ENCODE measurements around the gene FGD2.

The FGD2 gene

DNA sequence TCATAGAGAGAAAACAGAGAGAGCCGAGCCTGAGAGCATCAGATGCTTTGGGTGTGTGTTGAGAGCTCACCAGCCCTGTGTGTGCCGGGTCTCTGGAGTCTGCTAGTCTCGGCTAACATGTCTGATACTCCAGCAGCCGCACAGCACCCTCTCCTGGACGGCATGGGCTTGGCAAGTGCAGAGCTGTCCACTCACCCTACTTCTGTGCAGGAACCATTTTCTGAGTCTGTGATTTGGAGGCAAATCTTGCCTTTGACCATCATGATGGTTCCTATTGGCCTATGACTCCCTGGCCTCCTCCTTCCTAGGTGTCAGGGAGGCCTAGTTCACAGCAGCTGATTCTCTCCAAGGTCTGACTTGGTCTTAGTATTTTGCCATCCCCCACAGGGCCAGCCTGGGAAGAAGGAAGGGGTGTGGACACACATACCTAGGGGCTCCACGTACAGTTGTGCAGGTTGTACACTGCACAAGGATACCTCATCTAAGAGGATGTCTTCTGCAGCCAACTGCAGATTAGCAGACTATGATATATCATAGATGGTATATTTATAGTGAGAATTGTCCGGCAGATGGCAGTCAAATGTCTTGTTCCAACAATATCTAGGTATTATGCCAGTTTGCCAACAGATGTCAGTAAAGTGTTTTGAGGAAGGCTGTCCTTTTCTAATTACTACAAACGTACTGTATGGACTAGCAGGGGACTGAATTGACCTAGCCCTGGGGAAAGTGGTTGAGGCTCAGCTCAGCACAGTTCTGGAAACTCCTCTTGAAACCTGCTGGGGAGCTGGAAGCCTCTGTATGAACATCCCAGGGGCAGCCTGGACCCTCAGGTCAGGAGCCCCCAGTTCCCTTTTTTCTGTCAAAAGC, 13.0 kb downstream of the FGD2 start:
- DNase-seq (ENCODE audit: low read depth), result peak; percentile 79

GRCh38 chr6:37019065-37019450, 13.6 kb downstream of the FGD2 start:
- DNase-seq (ENCODE audit: low read depth), result no peak

DNA sequence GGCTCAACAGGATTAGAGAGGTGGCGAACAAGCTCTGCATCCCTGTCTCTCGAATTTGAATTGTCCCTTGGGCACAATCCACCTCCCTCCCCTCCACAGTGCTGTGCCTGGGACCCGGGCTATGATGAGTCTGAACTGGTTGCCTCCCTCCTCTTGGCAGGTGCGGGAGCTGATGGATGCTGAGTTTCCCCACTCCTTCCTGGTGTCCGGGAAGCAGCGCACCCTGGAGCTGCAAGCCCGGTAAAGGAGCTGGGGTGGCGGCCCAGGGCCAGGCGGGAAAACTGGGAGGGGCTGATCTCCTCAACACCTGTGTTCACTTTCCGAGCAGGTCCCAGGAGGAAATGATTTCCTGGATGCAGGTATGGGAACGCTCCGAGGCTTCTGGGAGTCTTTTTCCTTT, 14.9 kb downstream of the FGD2 start:
- no peak for DNase-seq (ENCODE audit: low read depth)

DNA sequence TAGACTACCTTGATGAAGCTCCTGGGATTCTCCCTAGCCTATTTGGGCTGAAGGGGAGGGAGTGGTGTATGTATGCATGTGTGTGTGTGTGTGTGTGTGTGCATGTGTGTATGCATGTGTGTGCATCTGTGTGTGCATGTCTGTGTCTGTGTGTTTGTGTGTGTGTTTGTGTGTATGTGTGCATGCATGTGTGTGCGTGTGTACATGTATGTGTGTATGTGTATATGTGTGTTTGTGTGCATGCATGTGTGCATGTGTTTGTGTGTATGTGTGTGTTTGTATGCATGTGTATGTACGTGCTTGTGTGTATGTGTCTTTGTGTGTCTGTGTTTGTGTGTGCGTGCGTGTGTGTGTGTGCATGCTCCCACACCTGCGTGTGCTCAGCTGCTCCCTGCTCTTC, 15.4 kb downstream of the FGD2 start:
- DNase-seq (ENCODE audit: low read depth), result no peak

- peak; percentile 69 for DNase-seq (ENCODE audit: low read depth)
These were observed 16.1 kb downstream of the FGD2 start for GRCh38 chr6:37021356-37022129.

- DNase-seq (ENCODE audit: low read depth), result no peak
These were observed 16.8 kb downstream of the FGD2 start for GRCh38 chr6:37022135-37022863.

GRCh38 chr6:37024656-37025337, 19.3 kb downstream of the FGD2 start:
- no peak for DNase-seq (ENCODE audit: low read depth)

DNA sequence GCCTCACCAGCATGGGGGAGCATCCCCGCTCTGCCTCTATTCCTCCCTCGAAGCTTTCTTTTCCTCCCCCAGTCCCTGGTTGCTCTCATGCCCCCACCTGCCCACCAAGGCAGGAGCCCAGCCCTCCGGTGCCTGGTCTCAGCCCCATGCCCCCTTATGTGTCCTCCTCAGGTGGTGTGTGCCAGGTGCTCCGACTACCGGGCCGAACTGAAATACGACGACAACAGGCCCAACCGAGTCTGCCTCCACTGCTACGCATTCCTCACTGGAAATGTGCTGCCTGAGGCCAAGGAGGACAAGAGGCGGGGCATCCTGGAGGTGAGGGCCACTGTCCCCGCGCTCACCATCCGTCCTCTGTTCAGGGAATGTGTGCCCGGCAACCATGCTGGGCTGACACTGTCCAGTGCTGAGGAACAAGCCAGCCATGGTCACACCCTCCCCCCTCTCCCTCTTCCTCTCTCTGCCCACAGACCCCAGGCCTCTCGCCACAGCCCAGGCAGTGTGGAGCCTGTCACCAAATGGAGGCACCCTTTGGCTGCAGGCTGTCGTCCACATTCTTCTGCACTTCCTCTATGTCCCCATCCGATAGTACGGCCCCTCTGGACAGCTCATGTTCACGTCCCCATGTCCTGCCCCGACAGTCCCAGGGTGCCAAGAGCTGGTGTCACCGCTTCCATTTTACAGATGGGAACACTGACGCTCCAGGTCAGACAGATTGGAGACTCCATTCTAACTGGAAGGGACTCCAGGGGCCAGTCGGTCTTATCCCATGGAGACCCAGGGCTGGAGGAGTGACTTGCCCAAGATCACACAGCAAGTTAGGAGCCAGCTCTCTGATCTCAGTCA, 20.4 kb downstream of the FGD2 start:
- no peak for DNase-seq (ENCODE audit: low read depth)

DNA sequence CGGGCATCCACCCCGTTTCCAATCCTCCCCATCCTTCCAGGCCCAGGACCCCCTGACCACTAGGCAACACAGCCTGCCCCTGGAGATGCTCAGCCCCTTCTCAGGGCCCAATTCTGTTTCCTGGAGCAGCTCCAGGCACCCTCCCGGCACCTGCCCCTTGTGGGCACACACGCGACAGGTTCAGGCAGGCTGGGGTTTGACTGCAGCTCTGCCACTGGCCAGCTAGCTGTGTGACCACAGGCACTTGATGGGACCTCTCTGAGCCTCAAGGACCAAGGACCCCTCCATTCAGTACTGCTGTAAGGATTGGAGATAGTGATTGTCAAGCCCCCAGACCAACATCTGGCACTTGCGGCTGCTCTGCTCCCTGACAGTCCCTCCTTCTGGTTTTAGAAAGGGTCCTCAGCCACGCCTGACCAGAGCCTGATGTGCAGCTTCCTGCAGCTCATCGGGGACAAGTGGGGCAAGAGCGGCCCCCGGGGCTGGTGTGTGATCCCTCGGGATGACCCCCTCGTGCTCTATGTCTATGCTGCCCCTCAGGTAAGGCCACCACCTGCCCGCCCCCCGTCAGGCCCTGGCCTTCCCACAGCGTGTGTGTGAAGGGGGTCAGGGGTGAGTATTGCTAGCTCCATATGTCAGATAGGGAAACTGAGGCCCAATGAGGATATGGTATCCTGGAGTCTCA, 21.7 kb downstream of the FGD2 start:
- DNase-seq (ENCODE audit: low read depth), result no peak

DNA sequence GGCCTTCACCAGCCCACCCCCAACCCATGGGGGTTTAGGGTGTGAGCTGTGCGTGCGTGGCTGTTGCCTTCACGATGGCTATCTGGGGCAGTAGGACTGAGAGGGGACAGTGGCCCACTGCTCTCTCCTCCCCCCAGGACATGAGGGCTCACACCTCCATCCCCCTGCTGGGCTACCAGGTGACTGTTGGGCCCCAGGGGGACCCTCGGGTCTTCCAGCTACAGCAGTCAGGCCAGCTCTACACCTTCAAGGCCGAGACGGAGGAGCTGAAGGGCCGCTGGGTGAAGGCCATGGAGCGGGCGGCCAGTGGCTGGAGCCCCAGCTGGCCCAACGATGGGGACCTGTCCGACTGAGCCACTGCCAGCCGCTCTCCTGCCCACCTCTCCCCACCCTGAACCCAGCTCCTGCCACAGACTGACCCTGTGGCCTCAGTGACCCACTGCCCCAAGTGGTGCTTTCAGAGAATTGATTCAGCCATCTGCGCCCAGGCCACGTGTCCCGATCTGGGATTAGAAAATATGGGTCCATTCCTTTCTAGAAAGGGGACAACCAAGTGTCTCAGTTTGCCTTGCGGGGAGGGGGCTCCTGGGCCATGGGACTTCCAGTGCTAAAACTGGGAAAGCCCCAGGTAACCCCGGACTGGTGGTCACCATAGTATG, 22.5 kb downstream of the FGD2 start:
- DNase-seq (ENCODE audit: low read depth), result no peak

DNA sequence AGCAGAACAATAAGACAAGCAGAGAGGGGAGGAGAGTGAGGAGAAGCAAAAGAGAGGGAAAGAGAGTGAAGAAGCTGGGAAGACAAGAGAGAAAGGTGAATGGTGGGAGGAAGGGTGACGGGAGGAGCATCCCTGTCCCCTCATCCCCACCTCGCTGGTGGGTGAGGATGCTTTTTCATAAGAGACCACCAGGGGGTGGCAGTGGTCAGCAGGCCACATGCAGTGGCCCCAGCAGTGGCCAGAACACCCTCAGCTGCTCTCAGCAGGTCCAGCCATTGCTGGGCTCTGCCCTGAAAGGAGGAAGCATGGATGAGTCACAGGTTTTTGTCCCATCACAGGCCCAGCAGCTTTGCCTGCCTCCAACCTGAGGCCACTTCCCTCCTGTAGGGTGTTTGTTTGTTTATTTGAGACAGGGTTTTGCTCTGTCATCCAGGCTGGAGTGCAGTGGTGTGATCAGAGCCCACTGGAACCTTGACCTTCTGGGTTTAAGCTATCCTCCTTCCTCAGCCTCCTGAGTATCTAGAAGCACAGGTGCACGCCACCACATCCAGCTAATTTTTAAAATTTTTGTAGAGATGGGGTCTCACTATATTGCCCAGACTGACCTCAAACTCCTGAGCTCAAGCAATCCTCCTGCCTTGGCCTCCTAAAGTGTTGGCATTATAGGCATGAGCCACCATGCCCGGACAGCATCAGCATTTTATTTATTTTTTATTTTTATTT, 24.0 kb downstream of the FGD2 start:
- DNase-seq (ENCODE audit: low read depth), result no peak

DNA sequence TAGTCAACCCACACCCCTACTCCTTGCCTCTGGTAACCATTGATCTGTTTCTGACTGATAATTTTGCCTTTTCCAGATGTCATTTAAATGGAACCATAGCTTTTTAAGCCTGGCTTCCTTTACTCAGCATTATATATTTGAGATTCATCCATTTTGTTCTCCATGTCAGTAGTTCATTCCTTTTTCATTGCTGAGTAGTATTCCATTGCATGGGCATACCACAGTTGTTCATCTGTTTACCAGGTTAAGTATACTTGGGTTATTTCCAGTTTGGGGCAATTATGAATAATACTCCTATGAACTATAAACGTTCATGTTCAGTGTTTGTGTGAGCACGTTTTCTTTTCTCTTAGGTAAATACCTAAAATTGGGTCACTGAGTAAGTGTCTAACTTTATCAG, 25.1 kb downstream of the FGD2 start:
- no peak for DNase-seq (ENCODE audit: low read depth)

DNA sequence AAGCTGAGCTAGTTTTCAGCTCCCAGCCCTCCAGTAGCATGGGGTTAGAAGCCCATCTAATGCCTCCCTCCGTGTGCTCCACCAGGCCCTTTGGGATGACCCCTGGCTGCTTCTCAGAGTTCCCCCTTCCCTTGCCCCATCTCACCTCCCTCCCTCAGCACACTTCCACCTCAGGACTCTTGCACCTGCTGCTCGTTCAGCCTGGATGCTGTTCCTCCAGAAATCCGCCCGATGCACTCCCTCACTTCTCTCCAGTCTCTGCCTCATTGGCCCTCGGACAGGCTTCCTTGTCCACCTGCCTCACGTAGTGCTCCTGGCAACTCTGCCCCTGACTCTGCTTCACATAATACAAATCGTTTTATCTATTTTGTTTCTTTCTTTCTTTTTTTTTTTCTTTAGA, 26.8 kb downstream of the FGD2 start:
- no peak for DNase-seq (ENCODE audit: low read depth)

DNA sequence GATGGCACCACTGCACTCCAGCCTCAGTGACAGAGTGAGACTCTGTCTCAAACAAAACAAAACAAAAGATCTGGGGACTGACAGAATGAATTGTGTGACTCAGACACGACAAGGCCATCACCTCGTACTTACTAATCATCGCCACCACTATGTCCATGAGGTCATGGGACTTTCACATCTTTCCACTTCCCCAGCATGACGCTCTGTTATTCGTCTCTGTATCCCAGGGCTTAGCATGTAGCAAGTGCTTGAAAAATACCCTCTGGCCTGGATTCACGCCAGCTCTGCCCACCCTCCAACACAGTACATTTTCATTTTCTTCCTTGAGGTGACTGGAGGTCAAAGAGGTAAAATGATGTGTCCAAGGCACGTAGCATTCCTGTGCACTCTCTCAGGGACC, 27.8 kb downstream of the FGD2 start:
- DNase-seq (ENCODE audit: low read depth), result no peak

- no peak for DNase-seq (ENCODE audit: low read depth)
These were observed 28.7 kb downstream of the FGD2 start for GRCh38 chr6:37033819-37034795.

DNA sequence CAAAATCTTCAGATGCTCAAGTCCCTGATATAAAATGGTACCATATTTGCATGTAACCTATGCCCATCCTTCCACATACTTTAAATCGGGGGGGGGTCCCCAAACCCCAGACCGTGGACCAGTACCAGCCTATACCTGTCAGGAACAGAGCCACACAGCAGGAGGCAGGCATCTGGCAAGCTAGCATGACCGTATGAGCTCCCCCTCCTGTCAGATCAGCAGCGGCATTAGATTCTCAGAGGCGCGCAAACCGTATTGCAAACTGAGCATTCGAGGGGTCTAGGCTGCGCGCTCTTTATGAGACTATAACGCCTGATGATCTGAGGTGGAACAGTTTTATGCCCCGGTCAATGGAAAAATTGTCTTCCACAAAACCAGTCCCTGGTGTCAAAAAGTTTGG, 30.7 kb downstream of the FGD2 start:
- no peak for DNase-seq (ENCODE audit: low read depth)

DNA sequence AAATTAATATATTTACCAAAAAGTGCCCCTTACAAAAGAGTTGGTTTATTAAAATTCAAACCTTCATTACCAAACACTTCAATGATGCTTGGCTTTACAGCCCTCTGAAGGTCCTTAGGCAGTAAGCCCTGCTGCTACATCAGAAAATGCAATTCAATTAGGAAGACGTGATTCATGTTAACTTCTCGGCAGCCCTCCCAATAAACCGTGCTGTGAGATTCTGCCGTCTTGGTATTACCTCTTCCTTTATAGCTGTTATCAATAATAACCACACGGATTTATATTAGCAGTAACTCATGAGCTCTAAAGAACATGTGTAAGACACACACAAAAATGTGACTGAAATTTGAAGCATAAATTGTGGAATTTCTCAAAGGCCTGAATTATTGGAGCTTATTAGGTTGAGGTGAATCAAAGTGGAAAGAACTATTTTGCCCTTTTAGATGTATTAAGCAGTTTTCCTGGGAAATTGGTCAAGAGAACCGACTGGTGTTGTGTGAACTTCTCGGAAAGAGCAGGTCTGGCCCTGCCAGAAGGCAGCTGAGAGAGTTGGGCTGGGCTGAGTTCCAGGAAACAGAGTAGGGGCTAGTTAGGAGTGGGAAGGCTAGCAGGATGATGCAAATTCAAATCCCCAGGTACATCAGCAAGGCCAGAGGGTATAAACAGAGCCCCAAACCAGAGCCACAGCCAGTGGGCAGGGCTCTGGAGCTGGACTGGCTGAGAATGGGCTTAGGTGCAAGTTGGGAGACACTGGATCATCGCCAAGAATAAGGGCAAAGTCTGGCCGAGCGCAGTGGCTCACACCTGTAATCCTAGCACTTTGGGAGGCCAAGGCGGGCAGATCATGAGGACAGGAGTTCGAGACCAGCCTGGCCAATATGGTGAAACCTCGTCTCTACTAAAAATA, 33.1 kb downstream of the FGD2 start:
- DNase-seq (ENCODE audit: low read depth), result no peak

Measured in stimulated activated CD4-positive, alpha-beta T cell treated with anti-CD3 and anti-CD28 coated beads, Interleukin-2, amount 100 ng/mL, for 4 hours (primary cell).